T-helper 9 cell (primary cell): Measurements from ENCODE around the gene FLOT1.
A peak's percentile ranks its signal among the peaks of the same experiment; 100 is the strongest.

Experiments used
- DNase-seq: peaks from one replicate; pipeline ENCODE4 v3.0.0-alpha.2; 2020

FLOT1 gene

DNA sequence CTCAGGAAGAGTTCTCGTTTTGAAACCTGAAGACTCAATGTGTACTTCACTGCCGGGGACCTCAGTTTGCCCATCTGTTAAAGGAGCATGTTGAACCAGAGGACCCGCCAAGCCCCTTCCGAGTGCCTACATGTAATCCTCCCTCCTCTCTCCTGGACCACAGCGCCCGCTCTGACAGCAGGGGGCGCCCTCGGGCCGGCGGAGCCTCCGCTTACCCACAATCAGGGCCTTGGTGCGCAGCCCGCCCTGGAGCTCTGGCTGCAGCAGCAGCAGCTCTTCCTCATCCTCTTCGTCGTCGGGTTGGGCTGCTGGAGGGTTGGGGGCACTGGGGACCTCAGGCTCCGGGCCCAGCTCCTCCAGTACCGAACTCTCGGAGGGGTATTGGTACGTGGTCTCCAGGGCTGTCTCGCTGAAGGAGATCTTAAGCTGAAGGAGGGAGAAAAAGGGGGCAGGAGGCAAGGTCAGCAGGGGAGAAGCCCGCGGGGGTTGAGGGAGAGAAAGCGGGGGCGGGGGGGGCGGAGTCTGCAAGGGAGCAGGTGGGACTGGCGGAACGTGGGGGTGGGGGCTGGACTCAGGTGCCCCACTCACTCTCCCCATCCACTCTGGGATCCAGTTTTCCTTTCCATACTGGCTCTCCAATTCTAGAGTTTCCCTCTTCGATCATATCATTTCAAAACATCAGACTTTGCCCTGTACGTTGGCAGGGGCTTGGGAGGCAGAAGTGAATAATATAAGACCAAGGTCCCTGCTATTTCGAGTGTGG lies 63.3 kb downstream of the FLOT1 start:
- peak; percentile 96 for DNase-seq
